ENCODE results near the gene ANKRD10. TPM values are rescaled to one million over a fixed set of nuclear protein-coding genes. Genes with fewer than 3 reads are reported as not detected.

Gene ANKRD10
- total RNA-seq, 1 donor: 128 TPM

GRCh38 chr13:110945928-110946570 lies 31.2 kb upstream of the ANKRD10 start:
- Histone ChIP-seq H3K9me3 (ENCODE audit: low read depth, low read length) (no peaks in the 10 kb centered on the region), H3K36me3 (ENCODE audit: insufficient read depth, low read length) (no peaks in the 10 kb centered on the region), H4K20me1 (ENCODE audit: insufficient read depth, low read length) (no peaks in the 10 kb centered on the region), H3K27ac (ENCODE audit: low read depth, low read length) (no peak overlapping the region), H3K79me2 (ENCODE audit: insufficient read depth, low read length) (no peaks in the 10 kb centered on the region), H3K4me2 (ENCODE audit: insufficient read depth, low read length) (no peak overlapping the region), H3K4me3 (ENCODE audit: insufficient read depth, low read length) (no peak overlapping the region), H2AFZ (ENCODE audit: low read length) (no peak overlapping the region), H3K4me1 (ENCODE audit: insufficient read depth, low read length) (peaks cover 8% of the 10 kb centered on the region), H3K27me3 (ENCODE audit: insufficient read depth, low read length) (no peaks in the 10 kb centered on the region)
- TF ChIP-seq, protein P1, sequence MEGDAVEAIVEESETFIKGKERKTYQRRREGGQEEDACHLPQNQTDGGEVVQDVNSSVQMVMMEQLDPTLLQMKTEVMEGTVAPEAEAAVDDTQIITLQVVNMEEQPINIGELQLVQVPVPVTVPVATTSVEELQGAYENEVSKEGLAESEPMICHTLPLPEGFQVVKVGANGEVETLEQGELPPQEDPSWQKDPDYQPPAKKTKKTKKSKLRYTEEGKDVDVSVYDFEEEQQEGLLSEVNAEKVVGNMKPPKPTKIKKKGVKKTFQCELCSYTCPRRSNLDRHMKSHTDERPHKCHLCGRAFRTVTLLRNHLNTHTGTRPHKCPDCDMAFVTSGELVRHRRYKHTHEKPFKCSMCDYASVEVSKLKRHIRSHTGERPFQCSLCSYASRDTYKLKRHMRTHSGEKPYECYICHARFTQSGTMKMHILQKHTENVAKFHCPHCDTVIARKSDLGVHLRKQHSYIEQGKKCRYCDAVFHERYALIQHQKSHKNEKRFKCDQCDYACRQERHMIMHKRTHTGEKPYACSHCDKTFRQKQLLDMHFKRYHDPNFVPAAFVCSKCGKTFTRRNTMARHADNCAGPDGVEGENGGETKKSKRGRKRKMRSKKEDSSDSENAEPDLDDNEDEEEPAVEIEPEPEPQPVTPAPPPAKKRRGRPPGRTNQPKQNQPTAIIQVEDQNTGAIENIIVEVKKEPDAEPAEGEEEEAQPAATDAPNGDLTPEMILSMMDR (IDR thresholded peaks at IDR 0.05; ENCODE audit: extremely low read depth, low read depth, low read length): no peak
- DNase-seq (ENCODE audit: insufficient read length, low spot score, missing footprints): peak; percentile 59

GRCh38 chr13:110944968-110945927 lies 30.4 kb upstream of the ANKRD10 start:
- H3K4me2 ChIP-seq (ENCODE audit: insufficient read depth, low read length): no peak overlapping the region
- no peaks in the 10 kb centered on the region for H3K9me3 ChIP-seq (ENCODE audit: low read depth, low read length)
- DNase-seq (ENCODE audit: insufficient read length, low spot score, missing footprints): peak; percentile 53
- no peaks in the 10 kb centered on the region for H3K36me3 ChIP-seq (ENCODE audit: insufficient read depth, low read length)
- no peak overlapping the region for H3K27ac ChIP-seq (ENCODE audit: low read depth, low read length)
- no peaks in the 10 kb centered on the region for H3K27me3 ChIP-seq (ENCODE audit: insufficient read depth, low read length)
- peaks cover 8% of the 10 kb centered on the region for H3K4me1 ChIP-seq (ENCODE audit: insufficient read depth, low read length)
- H3K4me3 ChIP-seq (ENCODE audit: insufficient read depth, low read length): no peak overlapping the region
- H2AFZ ChIP-seq (ENCODE audit: low read length): no peak overlapping the region
- TF ChIP-seq, protein P1 (IDR thresholded peaks at IDR 0.05; ENCODE audit: extremely low read depth, low read depth, low read length): no peak
- no peaks in the 10 kb centered on the region for H3K79me2 ChIP-seq (ENCODE audit: insufficient read depth, low read length)
- H4K20me1 ChIP-seq (ENCODE audit: insufficient read depth, low read length): no peaks in the 10 kb centered on the region

- no peaks in the 10 kb centered on the region for H3K79me2 ChIP-seq (ENCODE audit: insufficient read depth, low read length)
- peak overlapping the region; percentile 49 for H2AFZ ChIP-seq (ENCODE audit: low read length)
- H3K4me1 ChIP-seq (ENCODE audit: insufficient read depth, low read length): peaks cover 8% of the 10 kb centered on the region
- DNase-seq (ENCODE audit: insufficient read length, low spot score, missing footprints): peak; percentile 89
- peak overlapping the region; percentile 26 for H3K4me3 ChIP-seq (ENCODE audit: insufficient read depth, low read length)
- H3K4me2 ChIP-seq (ENCODE audit: insufficient read depth, low read length): no peak overlapping the region
- TF ChIP-seq, protein P1 (IDR thresholded peaks at IDR 0.05; ENCODE audit: extremely low read depth, low read depth, low read length): peak; percentile 70
- no peaks in the 10 kb centered on the region for H3K9me3 ChIP-seq (ENCODE audit: low read depth, low read length)
- H4K20me1 ChIP-seq (ENCODE audit: insufficient read depth, low read length): no peaks in the 10 kb centered on the region
- H3K36me3 ChIP-seq (ENCODE audit: insufficient read depth, low read length): no peaks in the 10 kb centered on the region
- H3K27ac ChIP-seq (ENCODE audit: low read depth, low read length): no peak overlapping the region
- no peaks in the 10 kb centered on the region for H3K27me3 ChIP-seq (ENCODE audit: insufficient read depth, low read length)
Measured at GRCh38 chr13:110944121-110944967, 29.5 kb upstream of the ANKRD10 start.
